GM18873 (cell line): ENCODE results near the gene MIA.
"Not testable (repeated sequence)": the region's sequence is repeated elsewhere in the genome, so short reads cannot be mapped to it uniquely, and the experiment has no call there.

ENCODE experiments used
- ATAC-seq: cut with Tn5 transposase; IDR thresholded peaks from one replicate; pipeline ENCODE4 v1.9.1; 2021; ENCODE audit warnings: mild to moderate bottlenecking, moderate library complexity, moderate number of reproducible peaks; ENCODE audit not compliant: unreplicated experiment, low FRiP score

The MIA gene

GRCh38 chr19:40777937-40778705 is 2.8 kb downstream of the MIA start, which contains the start of gene RAB4B:
Gene RAB4B, plus strand, starts transcription at chr19:40778247. Its CDS starts 129 bp downstream, at chr19:40778376.
- ATAC-seq, result peak; percentile 49

- no peak for ATAC-seq
These were observed 3.5 kb downstream of the MIA start for GRCh38 chr19:40778706-40779284.

GRCh38 chr19:40780582-40780981 is 5.3 kb downstream of the MIA start:
- no peak for ATAC-seq

- ATAC-seq, result no peak
These were observed 5.8 kb downstream of the MIA start for GRCh38 chr19:40781140-40781539.

- no peak for ATAC-seq
These were observed 8.4 kb downstream of the MIA start for GRCh38 chr19:40783711-40784110.

- ATAC-seq, result not testable (repeated sequence)
These were observed 8.8 kb downstream of the MIA start for GRCh38 chr19:40784146-40784545.

GRCh38 chr19:40785526-40785925 is 10.2 kb downstream of the MIA start:
- ATAC-seq, result no peak

GRCh38 chr19:40786060-40787037 is 11.0 kb downstream of the MIA start:
- ATAC-seq, result no peak

- ATAC-seq, result no peak
These were observed 16.0 kb downstream of the MIA start for GRCh38 chr19:40791349-40791748.

GRCh38 chr19:40791996-40792395 is 16.7 kb downstream of the MIA start:
- ATAC-seq, result no peak

GRCh38 chr19:40797166-40797962 is 22.0 kb downstream of the MIA start:
- no peak for ATAC-seq

GRCh38 chr19:40797963-40798682 is 22.8 kb downstream of the MIA start:
- peak; percentile 17 for ATAC-seq

- ATAC-seq, result peak; percentile 69
These were observed 23.6 kb downstream of the MIA start, which contains the start of gene EGLN2 for GRCh38 chr19:40798683-40799557. Gene EGLN2, plus strand, starts transcription at chr19:40799191. Its CDS starts 1,382 bp downstream, at chr19:40800573.

- no peak for ATAC-seq
These were observed 24.4 kb downstream of the MIA start for GRCh38 chr19:40799558-40800338.

- no peak for ATAC-seq
These were observed 25.1 kb downstream of the MIA start for GRCh38 chr19:40800339-40800996.

- no peak for ATAC-seq
These were observed 25.7 kb downstream of the MIA start for GRCh38 chr19:40800997-40801377.
